Embryonic facial prominence (tissue), 1 donor: ENCODE data around the gene TULP4.
"Not testable (repeated sequence)": the region's sequence is repeated elsewhere in the genome, so short reads cannot be mapped to it uniquely, and the experiment has no call there.

ENCODE experiments used
- DNase-seq: peaks from one replicate; pipeline ENCODE4 v3.0.0-alpha.2; 2016; ENCODE audit errors: extremely low spot score

TULP4 gene

GRCh38 chr6:158501360-158502262, 189.3 kb downstream of the TULP4 start:
- DNase-seq, result no peak

GRCh38 chr6:158502263-158502950, 190.1 kb downstream of the TULP4 start:
- no peak for DNase-seq

DNA sequence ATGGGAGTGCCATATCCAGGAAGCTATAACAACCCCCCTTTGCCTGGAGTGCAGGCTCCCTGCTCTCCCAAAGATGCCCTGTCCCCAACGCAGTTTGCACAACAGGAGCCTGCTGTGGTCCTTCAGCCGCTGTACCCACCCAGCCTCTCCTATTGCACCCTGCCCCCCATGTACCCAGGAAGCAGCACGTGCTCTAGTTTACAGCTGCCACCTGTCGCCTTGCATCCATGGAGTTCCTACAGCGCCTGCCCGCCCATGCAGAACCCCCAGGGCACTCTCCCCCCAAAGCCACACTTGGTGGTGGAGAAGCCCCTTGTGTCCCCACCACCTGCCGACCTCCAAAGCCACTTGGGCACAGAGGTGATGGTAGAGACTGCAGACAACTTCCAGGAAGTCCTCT, 191.0 kb downstream of the TULP4 start:
- no peak for DNase-seq

- DNase-seq, result no peak
These were observed 191.6 kb downstream of the TULP4 start for GRCh38 chr6:158503846-158504245.

DNA sequence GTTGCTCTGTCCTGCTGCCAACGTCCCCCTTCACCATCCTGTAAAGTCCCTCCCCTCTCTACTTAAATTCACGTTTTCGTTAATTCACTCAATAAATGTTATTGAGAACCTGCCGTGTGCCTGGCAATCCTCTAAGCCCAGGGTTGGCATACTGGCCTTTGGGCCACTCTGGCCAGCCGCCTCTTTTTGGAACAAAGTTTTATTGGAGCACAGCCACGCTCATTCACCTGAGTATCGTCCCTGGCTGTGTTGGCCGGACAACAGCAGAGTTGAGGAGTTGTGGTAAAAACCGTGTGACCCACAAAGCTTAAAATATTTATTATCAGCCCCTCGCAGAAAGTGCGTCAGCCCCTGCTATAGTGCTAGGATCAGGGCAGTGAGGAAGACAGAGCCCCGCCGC, 192.9 kb downstream of the TULP4 start:
- DNase-seq, result no peak

DNA sequence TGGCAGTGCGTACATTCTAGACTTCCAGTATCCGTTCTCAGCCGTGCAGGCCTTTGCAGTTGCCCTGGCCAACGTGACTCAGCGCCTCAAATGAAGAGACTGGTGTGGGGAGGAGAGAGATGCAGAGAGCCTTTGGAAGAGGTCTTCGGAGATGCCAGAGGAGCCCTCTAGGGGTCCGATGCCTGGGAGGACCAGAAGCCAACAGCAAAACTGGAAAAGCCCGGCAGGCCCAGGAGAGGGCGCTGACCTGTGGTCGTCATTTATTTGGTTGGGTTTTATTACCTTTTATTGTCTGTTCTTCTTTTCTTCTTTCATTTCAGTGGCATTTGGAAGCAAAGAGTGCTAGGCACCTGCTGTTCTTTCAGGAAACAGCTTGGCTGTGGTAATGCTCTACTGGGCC, 194.3 kb downstream of the TULP4 start:
- no peak for DNase-seq

DNA sequence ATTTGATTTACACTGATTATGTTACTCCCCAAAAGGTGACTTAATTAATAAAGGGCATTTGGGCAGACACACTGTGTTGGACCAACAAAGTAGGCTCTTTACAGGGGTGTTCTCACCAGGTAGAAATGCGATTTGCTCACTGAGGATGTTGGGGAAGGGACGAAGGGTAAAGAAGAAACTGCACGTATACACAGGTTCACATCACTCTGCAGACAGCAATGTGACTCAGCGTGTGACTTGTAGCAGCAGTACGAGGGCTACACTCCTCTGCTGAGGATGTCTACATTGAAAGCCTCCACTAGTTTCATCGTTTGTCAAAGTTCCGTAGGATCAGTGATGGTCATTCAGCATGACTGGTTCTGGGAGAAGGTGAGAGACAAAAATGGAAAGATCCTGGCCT, 194.9 kb downstream of the TULP4 start:
- DNase-seq, result no peak

- no peak for DNase-seq
These were observed 196.2 kb downstream of the TULP4 start for GRCh38 chr6:158508450-158508849.

DNA sequence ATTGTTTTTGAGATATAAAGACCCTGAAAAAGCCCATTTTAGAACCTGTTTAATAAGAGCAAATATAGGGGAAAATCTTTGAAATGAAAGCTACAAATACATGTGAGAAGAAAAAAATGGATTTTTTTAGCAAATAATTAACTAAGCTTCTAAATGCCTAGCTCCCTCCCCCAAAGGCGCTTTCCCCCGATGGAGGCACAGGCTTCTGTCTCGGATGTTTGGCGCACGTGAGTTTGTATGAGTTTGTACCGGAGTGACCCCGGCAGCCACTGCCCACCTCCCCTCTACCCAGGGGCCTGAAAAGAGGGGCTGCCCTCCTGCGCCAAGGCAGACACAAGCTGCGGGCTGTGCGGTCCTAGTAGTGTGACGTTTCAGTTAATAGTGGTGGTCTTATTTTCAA, 197.2 kb downstream of the TULP4 start:
- no peak for DNase-seq

GRCh38 chr6:158512809-158513208, 200.5 kb downstream of the TULP4 start:
- DNase-seq, result no peak

GRCh38 chr6:158514176-158514575, 201.9 kb downstream of the TULP4 start:
- DNase-seq, result no peak

- DNase-seq, result no peak
These were observed 202.7 kb downstream of the TULP4 start for GRCh38 chr6:158514991-158515390.

DNA sequence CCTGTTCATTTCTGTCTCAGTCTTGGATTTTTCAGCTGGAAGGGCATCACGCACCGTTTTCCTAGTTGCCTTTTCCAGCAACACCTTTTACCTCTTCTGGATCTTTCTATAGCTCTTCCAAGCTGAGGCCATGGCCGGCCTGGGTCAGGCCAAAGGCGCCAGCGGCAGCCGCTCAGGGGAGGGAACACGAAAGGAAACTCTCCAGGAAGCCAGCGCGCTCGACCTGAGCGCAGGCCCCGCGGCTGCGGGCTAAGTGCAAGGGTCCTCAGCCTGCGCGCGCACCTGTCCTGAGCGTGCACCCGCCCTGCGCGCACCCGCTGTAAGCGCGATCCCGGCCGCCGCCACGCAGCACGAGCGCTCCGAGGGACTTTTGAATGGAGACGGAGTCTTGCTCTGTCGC, 203.8 kb downstream of the TULP4 start:
- DNase-seq, result no peak

- no peak for DNase-seq
These were observed 204.8 kb downstream of the TULP4 start for GRCh38 chr6:158517038-158517437.

DNA sequence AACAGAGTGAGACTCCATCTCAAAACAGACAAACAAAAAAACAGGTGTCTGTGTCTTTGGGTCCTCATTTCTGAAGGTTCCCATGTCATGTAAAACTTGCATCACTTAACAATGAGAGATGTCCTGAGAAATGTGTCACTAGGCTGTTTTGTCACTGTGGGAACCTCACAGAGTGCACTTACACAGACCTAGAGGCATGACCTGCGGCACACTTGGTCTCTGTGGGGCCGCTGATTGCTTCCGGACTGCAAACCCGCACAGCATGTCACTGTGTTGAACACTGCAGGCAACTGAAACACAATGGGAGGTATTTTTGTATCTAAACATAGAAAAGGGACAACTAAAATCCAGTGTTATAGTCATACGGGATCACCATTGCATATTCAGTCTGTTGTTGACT, 205.3 kb downstream of the TULP4 start:
- no peak for DNase-seq

DNA sequence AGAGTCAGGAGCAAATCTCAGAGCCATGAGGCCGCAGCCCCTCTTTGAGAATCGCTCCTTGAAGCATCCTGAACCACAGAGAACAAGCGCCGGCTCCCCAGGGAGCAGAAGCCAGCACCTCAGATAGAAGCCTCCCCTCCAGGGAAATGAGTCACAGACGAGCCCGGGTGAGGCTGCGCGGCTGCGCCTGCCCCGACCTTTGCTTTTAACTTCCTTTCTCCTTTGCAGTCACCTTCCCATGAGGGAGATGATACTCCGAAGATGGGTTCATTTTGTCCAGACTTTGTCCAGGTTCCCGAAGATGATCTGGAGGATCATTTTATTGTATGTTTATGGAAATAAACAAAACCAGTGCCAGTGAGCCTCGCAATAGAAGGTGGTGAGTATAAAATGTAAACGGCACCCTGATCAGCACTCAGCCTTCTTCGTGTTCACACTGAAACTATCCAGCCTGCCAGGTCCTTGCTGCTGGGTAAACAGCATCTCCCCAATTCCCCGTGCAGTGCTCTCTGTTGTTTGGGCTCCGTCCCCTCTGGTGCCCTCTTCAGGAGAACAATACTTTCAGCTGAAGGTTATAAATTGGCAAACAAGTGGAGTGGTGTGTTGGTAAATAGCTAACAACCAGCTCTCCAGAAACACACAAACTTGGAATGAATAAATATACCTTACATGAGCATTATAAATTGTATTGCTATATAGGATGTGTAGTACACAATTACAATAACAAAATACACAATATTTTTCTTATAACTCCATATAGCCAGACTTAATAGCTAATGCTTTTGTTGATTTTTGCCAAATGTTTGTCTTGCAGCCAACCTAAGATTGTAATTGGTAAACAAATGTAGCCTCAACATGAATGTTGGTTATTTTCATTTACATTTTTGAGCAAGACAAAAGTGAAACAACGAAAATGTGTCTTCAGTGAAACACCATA, 206.2 kb downstream of the TULP4 start:
- no peak for DNase-seq

DNA sequence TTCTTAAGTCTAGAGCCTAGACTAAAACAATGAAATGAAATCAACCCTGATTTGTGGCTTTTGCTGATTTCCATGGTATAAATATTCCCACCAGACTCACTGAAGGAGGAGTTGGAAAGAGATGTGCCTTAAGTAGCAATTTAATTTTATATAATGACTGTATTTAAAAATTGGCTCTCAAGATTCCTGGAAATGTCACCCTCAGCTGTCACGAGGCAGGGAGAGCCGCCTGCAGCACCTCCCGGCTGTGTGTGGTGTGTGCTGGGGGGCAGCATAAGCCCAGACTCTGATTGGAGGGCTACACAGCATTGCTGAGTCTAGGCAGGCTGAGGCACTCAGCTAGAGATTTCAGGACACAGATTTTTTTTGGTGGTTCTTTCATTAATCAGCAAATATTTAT, 207.0 kb downstream of the TULP4 start:
- DNase-seq, result no peak

DNA sequence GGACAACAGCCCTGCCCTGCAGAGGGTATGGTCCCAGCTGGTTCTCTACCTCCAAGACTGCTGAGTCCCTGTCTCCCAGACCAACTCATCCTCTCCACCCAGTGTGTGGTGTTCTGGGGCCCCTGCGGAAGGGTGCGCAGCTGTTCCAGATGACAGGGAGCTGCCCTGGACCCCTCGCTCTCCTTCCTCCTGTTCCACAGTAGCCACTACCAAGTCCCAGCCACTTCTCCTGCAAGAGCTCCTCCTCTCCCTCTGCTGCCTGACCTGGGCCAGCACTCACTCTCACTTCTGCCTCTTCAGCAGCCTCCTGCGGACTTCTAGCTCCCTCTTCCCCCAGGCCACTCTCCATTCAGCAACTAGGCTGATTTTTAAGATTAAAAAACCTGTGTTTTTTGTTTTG, 207.5 kb downstream of the TULP4 start:
- DNase-seq, result no peak

DNA sequence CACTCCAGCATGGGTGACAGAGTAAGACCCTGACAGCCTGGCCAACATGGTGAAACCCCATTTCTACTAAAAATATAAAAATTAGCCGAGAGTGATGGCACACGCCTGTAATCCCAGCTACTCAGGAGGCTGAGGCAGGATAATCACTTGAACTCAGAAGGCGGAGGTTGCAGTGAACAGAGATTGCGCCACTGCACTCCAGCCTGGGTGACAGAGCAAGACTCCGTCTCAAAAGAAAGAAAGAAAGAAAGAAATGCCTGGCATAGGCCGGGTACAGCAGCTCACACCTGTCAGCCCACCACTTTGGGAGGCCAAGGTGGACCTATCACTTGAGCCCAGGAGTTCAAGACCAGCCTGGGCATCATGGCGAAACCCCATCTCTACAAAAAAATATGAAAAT, 208.7 kb downstream of the TULP4 start:
- DNase-seq, result not testable (repeated sequence)

GRCh38 chr6:158521759-158522158, 209.5 kb downstream of the TULP4 start:
- no peak for DNase-seq

- DNase-seq, result no peak
These were observed 210.4 kb downstream of the TULP4 start for GRCh38 chr6:158522616-158523015.

DNA sequence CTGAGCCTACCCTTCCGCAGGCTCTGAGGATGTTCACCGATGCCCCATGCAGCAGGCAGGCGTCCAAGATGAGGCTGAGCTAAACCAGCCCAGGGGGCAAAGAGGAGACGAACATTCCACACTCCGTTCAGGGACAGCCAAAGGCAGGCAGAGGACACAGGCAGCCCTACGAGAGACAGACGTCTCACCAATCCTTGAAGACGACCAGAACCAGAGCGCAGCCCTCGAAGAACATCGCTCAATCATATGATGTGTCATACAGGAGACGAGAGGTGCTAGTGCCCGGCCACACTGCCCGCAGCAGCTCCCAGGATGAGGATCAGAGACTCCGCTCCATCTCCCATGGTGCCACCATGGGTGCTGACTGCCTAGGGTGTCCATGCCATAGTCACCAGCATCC, 212.0 kb downstream of the TULP4 start:
- DNase-seq, result no peak
